Measurements from ENCODE around the gene BEND6.
"Not testable (repeated sequence)": the region's sequence is repeated elsewhere in the genome, so short reads cannot be mapped to it uniquely, and the experiment has no call there.

BEND6 gene

GRCh38 chr6:56999049-56999448 lies 44.1 kb downstream of the BEND6 start:
- no peaks in the 10 kb centered on the region for H3K4me1 ChIP-seq (ENCODE audit: control insufficient read depth in 1 of 2, insufficient read depth in 1 of 2, low read depth in 1 of 2, low read length in 1 of 2)
- H3K27ac ChIP-seq = no peak overlapping the region
- TF ChIP-seq CTCF (IDR thresholded peaks at IDR 0.05) = no peak
- no peaks in the 10 kb centered on the region for H3K36me3 ChIP-seq
- H3K4me3 ChIP-seq (ENCODE audit: low read depth in 1 of 2, low read length in 1 of 2) = no peak overlapping the region
- H3K27me3 ChIP-seq = no peaks in the 10 kb centered on the region
- H3K9me3 ChIP-seq = peaks cover 8% of the 10 kb centered on the region

DNA sequence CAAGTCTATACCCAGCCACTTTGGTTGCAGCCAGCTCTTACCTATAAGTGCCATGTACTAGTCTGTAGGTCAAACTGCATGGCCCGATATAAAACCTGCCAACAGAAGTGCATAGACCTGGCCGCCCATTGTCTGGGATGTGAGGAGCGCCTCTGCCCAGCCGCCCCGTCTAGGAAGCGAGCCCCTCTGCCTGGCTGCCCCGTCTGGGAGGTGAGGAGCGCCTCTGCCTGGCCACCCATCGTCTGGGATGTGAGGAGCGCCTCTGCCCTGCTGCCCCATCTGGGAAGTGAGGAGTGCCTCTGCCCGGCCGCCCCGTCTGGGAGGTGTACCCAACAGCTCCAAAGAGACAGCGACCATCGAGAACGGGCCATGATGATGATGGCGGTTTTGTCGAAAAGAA lies 44.8 kb downstream of the BEND6 start:
- not testable (repeated sequence) for H3K27ac ChIP-seq; H3K36me3 ChIP-seq; H3K4me1 ChIP-seq (ENCODE audit: control insufficient read depth in 1 of 2, insufficient read depth in 1 of 2, low read depth in 1 of 2, low read length in 1 of 2); H3K9me3 ChIP-seq; H3K27me3 ChIP-seq; H3K4me3 ChIP-seq (ENCODE audit: low read depth in 1 of 2, low read length in 1 of 2)

- H3K4me1 ChIP-seq (ENCODE audit: control insufficient read depth in 1 of 2, insufficient read depth in 1 of 2, low read depth in 1 of 2, low read length in 1 of 2) = no peaks in the 10 kb centered on the region
- no peak overlapping the region for H3K4me3 ChIP-seq (ENCODE audit: low read depth in 1 of 2, low read length in 1 of 2)
- peaks cover 8% of the 10 kb centered on the region for H3K9me3 ChIP-seq
- no peaks in the 10 kb centered on the region for H3K27me3 ChIP-seq
- H3K36me3 ChIP-seq = no peaks in the 10 kb centered on the region
- TF ChIP-seq CTCF (IDR thresholded peaks at IDR 0.05) = no peak
- no peak overlapping the region for H3K27ac ChIP-seq
Measured at GRCh38 chr6:57002197-57002596, 47.3 kb downstream of the BEND6 start.

DNA sequence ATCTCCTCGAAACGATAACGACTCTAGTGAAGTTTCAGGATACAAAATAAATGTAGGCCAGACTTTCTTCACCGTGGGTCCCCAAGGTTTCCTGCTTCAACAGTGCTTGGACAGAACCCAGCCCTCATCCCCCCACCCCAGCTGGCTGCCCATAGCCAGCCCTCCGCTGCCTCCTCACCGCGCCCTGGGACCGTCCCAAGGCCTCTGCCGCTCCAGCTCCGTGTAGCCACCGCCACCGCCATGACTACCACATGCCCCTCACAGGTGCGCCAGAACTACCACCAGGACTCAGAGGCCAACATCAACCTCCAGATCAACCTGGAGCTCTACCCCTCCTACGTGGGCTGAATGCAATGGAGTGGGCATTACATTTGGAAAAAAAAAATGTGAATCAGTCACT lies 49.4 kb downstream of the BEND6 start:
- peaks cover 3% of the 10 kb centered on the region for H3K9me3 ChIP-seq
- no peak overlapping the region for H3K4me3 ChIP-seq (ENCODE audit: low read depth in 1 of 2, low read length in 1 of 2)
- H3K27me3 ChIP-seq = no peaks in the 10 kb centered on the region
- H3K36me3 ChIP-seq = no peaks in the 10 kb centered on the region
- TF ChIP-seq CTCF (IDR thresholded peaks at IDR 0.05) = no peak
- H3K27ac ChIP-seq = no peak overlapping the region
- no peaks in the 10 kb centered on the region for H3K4me1 ChIP-seq (ENCODE audit: control insufficient read depth in 1 of 2, insufficient read depth in 1 of 2, low read depth in 1 of 2, low read length in 1 of 2)

DNA sequence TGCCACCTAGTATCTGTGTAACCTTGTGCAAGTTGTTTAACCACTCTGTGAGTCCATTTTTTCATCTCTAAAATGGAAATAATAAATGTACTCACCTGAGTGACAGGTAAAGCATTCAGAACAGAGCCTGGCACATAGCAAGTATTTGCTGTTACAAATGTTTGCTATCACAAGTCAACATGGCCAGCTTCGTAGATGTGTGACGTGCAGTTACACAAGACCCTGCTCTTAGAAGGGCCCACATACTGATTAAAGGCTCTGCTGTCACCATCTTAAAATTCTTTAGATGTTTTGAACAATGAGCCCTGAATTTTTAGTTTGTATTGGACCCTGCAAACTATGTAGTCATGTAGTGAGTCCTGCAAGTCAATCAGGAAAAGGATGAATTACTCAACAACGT lies 51.2 kb downstream of the BEND6 start:
- H3K36me3 ChIP-seq = no peaks in the 10 kb centered on the region
- H3K9me3 ChIP-seq = no peaks in the 10 kb centered on the region
- no peak overlapping the region for H3K4me3 ChIP-seq (ENCODE audit: low read depth in 1 of 2, low read length in 1 of 2)
- H3K27ac ChIP-seq = no peak overlapping the region
- no peak for TF ChIP-seq CTCF (IDR thresholded peaks at IDR 0.05)
- no peaks in the 10 kb centered on the region for H3K4me1 ChIP-seq (ENCODE audit: control insufficient read depth in 1 of 2, insufficient read depth in 1 of 2, low read depth in 1 of 2, low read length in 1 of 2)
- H3K27me3 ChIP-seq = no peaks in the 10 kb centered on the region

DNA sequence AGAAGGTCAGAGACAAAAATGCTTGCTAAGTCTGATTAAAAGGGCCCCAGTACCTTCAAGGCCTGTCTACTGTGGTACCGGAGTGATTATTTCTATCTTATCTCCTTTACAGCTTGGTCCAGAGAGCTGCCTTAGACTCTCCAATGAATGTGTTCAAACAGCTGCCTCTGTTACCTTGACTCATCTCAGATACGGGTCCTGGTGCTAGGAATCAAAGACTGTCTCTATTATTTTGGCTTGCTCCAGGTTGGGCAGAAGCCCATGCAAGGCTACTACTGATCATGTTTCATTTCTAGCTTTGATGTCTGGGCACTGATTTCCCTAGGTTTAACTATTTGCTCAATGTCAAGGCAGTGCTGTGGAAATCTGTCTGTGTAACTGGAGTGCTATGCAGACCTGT lies 53.2 kb downstream of the BEND6 start:
- H3K36me3 ChIP-seq; H3K27ac ChIP-seq; H3K4me1 ChIP-seq (ENCODE audit: control insufficient read depth in 1 of 2, insufficient read depth in 1 of 2, low read depth in 1 of 2, low read length in 1 of 2); H3K27me3 ChIP-seq; H3K9me3 ChIP-seq; H3K4me3 ChIP-seq (ENCODE audit: low read depth in 1 of 2, low read length in 1 of 2): not testable (repeated sequence)

DNA sequence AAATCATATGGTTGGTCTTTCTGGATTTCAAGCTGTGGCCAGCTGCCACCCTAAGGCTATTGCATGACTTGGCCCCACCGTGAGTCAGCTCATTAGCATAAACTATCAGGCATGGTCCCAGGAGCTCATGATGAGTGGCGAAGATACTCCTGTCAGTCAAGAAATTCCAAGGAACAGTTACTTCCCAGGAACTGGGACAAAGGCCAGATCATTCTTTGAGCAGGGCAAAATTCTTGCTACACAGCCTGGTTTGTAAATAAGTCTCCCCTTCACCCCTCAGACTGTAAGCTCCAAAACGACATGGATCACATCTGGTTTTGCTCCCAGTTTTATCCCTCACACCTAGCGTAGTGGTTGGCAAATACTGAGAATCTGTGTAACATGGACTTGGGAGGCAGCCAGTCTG lies 58.6 kb downstream of the BEND6 start:
- TF ChIP-seq CTCF (IDR thresholded peaks at IDR 0.05) = no peak
- no peaks in the 10 kb centered on the region for H3K36me3 ChIP-seq
- H3K4me3 ChIP-seq (ENCODE audit: low read depth in 1 of 2, low read length in 1 of 2) = no peak overlapping the region
- no peaks in the 10 kb centered on the region for H3K27me3 ChIP-seq
- H3K4me1 ChIP-seq (ENCODE audit: control insufficient read depth in 1 of 2, insufficient read depth in 1 of 2, low read depth in 1 of 2, low read length in 1 of 2) = no peaks in the 10 kb centered on the region
- H3K27ac ChIP-seq = no peak overlapping the region
- H3K9me3 ChIP-seq = no peaks in the 10 kb centered on the region

Measured in neutrophil (primary cell).